ENCODE results near the gene OR2W3. TPM values are rescaled to one million over a fixed set of nuclear protein-coding genes. Genes with fewer than 3 reads are reported as not detected.
"Not testable (repeated sequence)": the region's sequence is repeated elsewhere in the genome, so short reads cannot be mapped to it uniquely, and the experiment has no call there.

The OR2W3 gene
- total RNA-seq, 2 donors from 2014 or later: 0.29 to 1.6 TPM

DNA sequence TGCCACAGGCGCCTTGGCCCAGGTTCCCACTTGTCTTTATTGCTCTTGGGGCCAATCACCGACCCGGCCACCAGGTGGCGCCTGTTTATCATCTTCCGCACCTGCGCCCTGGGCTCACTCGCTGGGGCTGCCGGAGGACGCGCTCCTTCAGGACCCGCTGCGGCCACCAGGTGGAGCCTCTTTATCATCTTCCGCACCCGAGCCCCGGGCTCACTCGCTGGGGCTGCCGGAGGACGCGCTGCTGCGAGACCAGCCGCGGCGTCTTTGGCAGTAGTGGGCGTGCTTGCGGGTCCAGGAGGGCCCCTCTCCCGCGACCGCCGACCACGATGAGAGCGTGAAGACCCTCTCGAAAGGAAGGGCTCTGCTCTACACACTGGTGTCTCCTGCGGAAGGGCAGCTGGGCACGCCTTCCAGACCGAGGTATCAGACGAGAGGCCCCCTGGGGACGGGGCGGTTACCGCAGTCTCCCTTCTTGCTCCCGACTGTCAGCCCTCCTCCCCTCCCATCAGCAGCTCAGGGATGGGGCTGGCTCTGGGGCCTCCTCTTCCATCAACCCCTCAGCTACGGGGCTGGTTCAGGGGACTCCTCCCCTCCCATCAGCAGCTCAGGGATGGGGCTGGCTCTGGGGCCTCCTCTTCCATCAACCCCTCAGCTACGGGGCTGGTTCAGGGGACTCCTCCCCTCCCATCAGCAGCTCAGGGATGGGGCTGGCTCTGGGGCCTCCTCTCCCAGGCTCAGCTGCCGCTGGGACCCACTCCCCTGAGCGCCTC is 41.8 kb downstream of the OR2W3 start:
- not testable (repeated sequence) for H3K4me1 ChIP-seq (ENCODE audit: control insufficient read depth, insufficient read depth, low read length); H3K36me3 Mint-ChIP-seq (ENCODE audit: low read depth); H3K27ac Mint-ChIP-seq; H3K36me3 ChIP-seq (ENCODE audit: control insufficient read depth, insufficient read depth, low read length); H3K4me3 ChIP-seq (ENCODE audit: low read length); H3K27me3 ChIP-seq (ENCODE audit: control insufficient read depth, insufficient read depth, low read length, poor library complexity, severe bottlenecking); H3K27me3 Mint-ChIP-seq (ENCODE audit: insufficient read depth); H3K4me1 Mint-ChIP-seq; H3K9ac ChIP-seq (ENCODE audit: extremely low read depth, low read length, poor library complexity, severe bottlenecking); H3K27ac ChIP-seq (ENCODE audit: low read depth, low read length)
- H3K9me3 ChIP-seq (ENCODE audit: control insufficient read depth, low read length): peaks cover 64% of the 10 kb centered on the region
- DNase-seq: peak; percentile 93
- WGBS, 2 experiments (ENCODE audit: insufficient coverage in 1 of 2, insufficient read length in 1 of 2): 33 to 72% methylated on average over 14 to 44 of the region's 44 CpGs
- Mint-ChIP-seq H3K4me3 (peak overlapping the region; percentile 55), H3K9me3 (peaks cover 35% of the 10 kb centered on the region)
- TF ChIP-seq, protein P1, sequence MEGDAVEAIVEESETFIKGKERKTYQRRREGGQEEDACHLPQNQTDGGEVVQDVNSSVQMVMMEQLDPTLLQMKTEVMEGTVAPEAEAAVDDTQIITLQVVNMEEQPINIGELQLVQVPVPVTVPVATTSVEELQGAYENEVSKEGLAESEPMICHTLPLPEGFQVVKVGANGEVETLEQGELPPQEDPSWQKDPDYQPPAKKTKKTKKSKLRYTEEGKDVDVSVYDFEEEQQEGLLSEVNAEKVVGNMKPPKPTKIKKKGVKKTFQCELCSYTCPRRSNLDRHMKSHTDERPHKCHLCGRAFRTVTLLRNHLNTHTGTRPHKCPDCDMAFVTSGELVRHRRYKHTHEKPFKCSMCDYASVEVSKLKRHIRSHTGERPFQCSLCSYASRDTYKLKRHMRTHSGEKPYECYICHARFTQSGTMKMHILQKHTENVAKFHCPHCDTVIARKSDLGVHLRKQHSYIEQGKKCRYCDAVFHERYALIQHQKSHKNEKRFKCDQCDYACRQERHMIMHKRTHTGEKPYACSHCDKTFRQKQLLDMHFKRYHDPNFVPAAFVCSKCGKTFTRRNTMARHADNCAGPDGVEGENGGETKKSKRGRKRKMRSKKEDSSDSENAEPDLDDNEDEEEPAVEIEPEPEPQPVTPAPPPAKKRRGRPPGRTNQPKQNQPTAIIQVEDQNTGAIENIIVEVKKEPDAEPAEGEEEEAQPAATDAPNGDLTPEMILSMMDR (conservative IDR thresholded peaks at IDR 0.05): peak; percentile 89

DNA sequence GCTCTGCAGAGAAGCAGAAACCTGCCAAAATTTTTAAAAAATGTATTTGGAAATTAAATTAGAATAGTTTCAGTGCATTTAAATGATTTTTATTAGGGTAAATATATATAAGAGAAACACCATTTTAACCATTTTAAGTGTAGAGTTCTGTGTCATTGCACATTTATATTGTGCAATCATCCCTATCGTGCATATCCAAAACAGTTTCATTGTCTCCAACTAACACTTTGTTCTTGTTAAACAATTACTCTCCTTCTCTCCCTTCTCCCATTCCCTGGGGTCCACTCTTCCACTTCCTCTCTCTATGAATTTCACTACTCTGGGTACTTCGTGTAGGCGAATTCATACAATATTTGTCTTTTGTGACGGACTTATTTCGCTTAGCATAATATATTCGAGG is 47.2 kb downstream of the OR2W3 start:
- H3K9me3 Mint-ChIP-seq: peaks cover 57% of the 10 kb centered on the region
- Histone ChIP-seq H3K9ac (ENCODE audit: extremely low read depth, low read length, poor library complexity, severe bottlenecking) (no peak overlapping the region), H3K4me3 (ENCODE audit: low read length) (no peak overlapping the region), H3K36me3 (ENCODE audit: control insufficient read depth, insufficient read depth, low read length) (no peaks in the 10 kb centered on the region), H3K4me1 (ENCODE audit: control insufficient read depth, insufficient read depth, low read length) (no peaks in the 10 kb centered on the region), H3K27me3 (ENCODE audit: control insufficient read depth, insufficient read depth, low read length, poor library complexity, severe bottlenecking) (no peaks in the 10 kb centered on the region), H3K9me3 (ENCODE audit: control insufficient read depth, low read length) (peaks cover 74% of the 10 kb centered on the region), H3K27ac (ENCODE audit: low read depth, low read length) (no peak overlapping the region)
- no peaks in the 10 kb centered on the region for H3K27me3 Mint-ChIP-seq (ENCODE audit: insufficient read depth)
- 67 to 83% methylated on average over 3 to 6 of the region's 6 CpGs for WGBS, 2 experiments (ENCODE audit: insufficient coverage in 1 of 2, insufficient read length in 1 of 2)
- no peak overlapping the region for H3K4me3 Mint-ChIP-seq
- no peaks in the 10 kb centered on the region for H3K36me3 Mint-ChIP-seq (ENCODE audit: low read depth)
- no peaks in the 10 kb centered on the region for H3K4me1 Mint-ChIP-seq
- H3K27ac Mint-ChIP-seq: no peak overlapping the region
- TF ChIP-seq, protein P1 (conservative IDR thresholded peaks at IDR 0.05): no peak
- no peak for DNase-seq

Other genes with a start within 250 kb of the OR2W3 start
- gene OR13G1, start 215.8 kb upstream of the OR2W3 start, total RNA-seq: not detected
- gene OR6F1, start 178.9 kb upstream of the OR2W3 start, total RNA-seq: not detected
- gene OR14K1, start 157.0 kb upstream of the OR2W3 start, total RNA-seq: under 1 TPM in 1 of 2 donors, not detected in 1; 0.29 TPM
- gene OR14A2, start 147.4 kb upstream of the OR2W3 start, total RNA-seq: not detected
- not detected for gene OR1C1, start 135.0 kb upstream of the OR2W3 start, total RNA-seq
- gene OR14A16, start 71.5 kb upstream of the OR2W3 start, total RNA-seq: not detected
- gene OR11L1, start 53.7 kb upstream of the OR2W3 start, total RNA-seq: not detected
- 1 to 10 TPM; 1.7 to 1.8 TPM for gene TRIM58, start 38.4 kb upstream of the OR2W3 start, total RNA-seq
- gene OR2T8, start 24.7 kb downstream of the OR2W3 start, total RNA-seq: not detected
- not detected for gene OR2AJ1, start 29.3 kb downstream of the OR2W3 start, total RNA-seq
- gene OR2L8, start 53.3 kb downstream of the OR2W3 start, total RNA-seq: not detected
- gene OR2AK2, start 69.6 kb downstream of the OR2W3 start, total RNA-seq: not detected
- gene OR2L5, start 118.1 kb downstream of the OR2W3 start, total RNA-seq: not detected
- gene OR2L2, start 134.5 kb downstream of the OR2W3 start, total RNA-seq: under 1 TPM; 0.07 to 0.13 TPM
- not detected for gene OR2L3, start 151.2 kb downstream of the OR2W3 start, total RNA-seq
- not detected for gene OR2L13, start 199.6 kb downstream of the OR2W3 start, total RNA-seq
- gene OR2M5, start 249.6 kb downstream of the OR2W3 start, total RNA-seq: not detected

Data from endodermal cell (in vitro differentiated cells).